HepG2 (cell line): ENCODE results near the gene NAT9. TPM values are rescaled to one million over a fixed set of nuclear protein-coding genes. Genes with fewer than 3 reads are reported as not detected.

Source experiments
- ATAC-seq: fragments of 200-7000 bp; cut with Tn5 transposase; 3 replicates; pipeline ENCODE4 v1.9.1; 2020; ENCODE audit warnings: mild to moderate bottlenecking, moderate library complexity
- BruUV-seq: library from RNA; stranded (reverse); fragments of 400-500 nt; replicated peaks from 2 replicates; lab custom pipeline; 2021; lab: Mats Ljungman, UMichigan
- CTCF ChIA-PET: fragments of 300-600 bp; formaldehyde crosslinking; extraction: SDS; loops from one replicate; lab custom pipeline; 2021; ENCODE audit warnings: low total read pairs, inconsistent platforms, low intra/inter-chr PET ratio; lab: Yijun Ruan, JAX
- POLR2A ChIA-PET: fragments of 350-600 bp; sonication (Branson Sonifier 250); formaldehyde crosslinking; loops from one replicate; lab custom pipeline; 2020; ENCODE audit warnings: antibody characterized with exemption, inconsistent platforms; lab: Yijun Ruan, JAX
- DNase-seq: peaks from one replicate; pipeline ENCODE4 v3.0.0-alpha.2; 2015; ENCODE audit warnings: low spot score
- FAIRE-seq: peaks from 3 replicates; lab custom pipeline; 2011; peaks lifted over from hg19 to GRCh38; lab: Jason Lieb, UNC
- H2AFZ ChIP-seq: one replicate; pipeline ENCODE4 v1.6.1; 2011; ENCODE audit warnings: low read length, inconsistent platforms
- H3K27ac ChIP-seq: fragments of 300-600 bp; 3 replicates; pipeline ENCODE4 v1.8.0; 2011; ENCODE audit warnings: mixed run types, mild to moderate bottlenecking, mixed read lengths, low read length, inconsistent platforms; ENCODE audit not compliant: insufficient read depth; ENCODE audit errors: extremely low read length
- H3K27me3 ChIP-seq, 2 experiments: fragments of 200-600 bp in 1 of 2; 2 replicates in 1 of 2; 3 replicates in 1 of 2; pipeline versions ENCODE4 v1.6.0 to v1.8.0; 2011; ENCODE audit warnings: low read length in 2 of 2, mild to moderate bottlenecking in 2 of 2, moderate library complexity in 2 of 2, inconsistent platforms in 1 of 2; ENCODE audit not compliant: insufficient read depth in 2 of 2, control insufficient read depth in 1 of 2
- H3K36me3 ChIP-seq, 2 experiments: fragments of 200-600 bp in 1 of 2; replicated peaks in 1 of 2; 2 replicates in 1 of 2; 3 replicates in 1 of 2; pipeline versions ENCODE4 v1.5.1 to v1.8.0; 2011; ENCODE audit warnings: low read length in 2 of 2, inconsistent platforms in 1 of 2; ENCODE audit not compliant: insufficient read depth in 2 of 2, control insufficient read depth in 1 of 2
- H3K4me1 ChIP-seq: 2 replicates; pipeline ENCODE4 v1.5.1; 2012; ENCODE audit warnings: low read length, inconsistent platforms; ENCODE audit not compliant: insufficient read depth
- H3K4me2 ChIP-seq: 2 replicates; pipeline ENCODE4 v1.6.0; 2011; ENCODE audit warnings: low read depth, low read length, inconsistent platforms
- H3K4me3 ChIP-seq, 3 experiments: fragments of 200-600 bp in 1 of 3; sonication (generic), shearing (Covaris generic) in 1 of 3; replicated peaks in 1 of 3; 2 replicates each; pipeline ENCODE4 v1.5.1; 2011 to 2016; ENCODE audit warnings: low read length in 3 of 3, inconsistent platforms in 2 of 3, low read depth in 2 of 3, mild to moderate bottlenecking in 2 of 3, control low read depth in 1 of 3, mixed read lengths in 1 of 3; ENCODE audit not compliant: insufficient read depth in 1 of 3
- H3K79me2 ChIP-seq: one replicate; pipeline ENCODE4 v1.6.1; 2011; ENCODE audit warnings: low read length, inconsistent platforms; ENCODE audit not compliant: insufficient read depth
- H3K9ac ChIP-seq: 2 replicates; pipeline ENCODE4 v1.6.0; 2011; ENCODE audit warnings: mild to moderate bottlenecking, low read depth, low read length, inconsistent platforms; ENCODE audit not compliant: insufficient read depth
- H3K9me3 ChIP-seq: 2 replicates; pipeline ENCODE4 v1.5.1; 2012; ENCODE audit warnings: mild to moderate bottlenecking, low read length
- H4K20me1 ChIP-seq: 2 replicates; pipeline ENCODE4 v1.6.0; 2011; ENCODE audit warnings: inconsistent platforms, mild to moderate bottlenecking, low read length, moderate library complexity; ENCODE audit not compliant: insufficient read depth
- CEBPB ChIP-seq: IDR thresholded peaks from 2 replicates; pipeline ENCODE4 v1.6.1; 2011; ENCODE audit warnings: low read depth, low read length, improper control_type of control experiment, borderline replicate concordance
- FOSL2 ChIP-seq: sonication (generic); formaldehyde crosslinking; IDR thresholded peaks from 2 replicates; pipeline ENCODE4 v1.4.0; 2020; ENCODE audit warnings: missing genetic modification reagents
- ONECUT2 ChIP-seq: sonication (generic); formaldehyde crosslinking; IDR thresholded peaks from 2 replicates; pipeline ENCODE4 v1.4.0; 2020; ENCODE audit warnings: missing genetic modification reagents
- ZNF235 ChIP-seq: sonication (generic); formaldehyde crosslinking; IDR thresholded peaks from 2 replicates; pipeline ENCODE4 v1.8.1; 2023; ENCODE audit warnings: mild to moderate bottlenecking, missing genetic modification reagents, borderline replicate concordance
- ZNF34 ChIP-seq: sonication (generic); formaldehyde crosslinking; IDR thresholded peaks from 2 replicates; pipeline ENCODE4 v1.4.0; 2020; ENCODE audit warnings: mild to moderate bottlenecking, missing genetic modification reagents, borderline replicate concordance
- ZNF605 ChIP-seq: sonication (generic); formaldehyde crosslinking; IDR thresholded peaks from 2 replicates; pipeline ENCODE4 v1.8.0; 2022; ENCODE audit warnings: mild to moderate bottlenecking, missing genetic modification reagents
- WGBS: methylation state at CpG from one replicate; pipeline ENCODE4 v1.1.6; 2017; ENCODE audit warnings: low lambda C conversion rate; 5-methylcytosine and 5-hydroxymethylcytosine counted together
- in situ Hi-C: cut with HindIII; loops from 2 replicates; pipeline ENCODE4 v1.10.0; 2017; ENCODE audit warnings: low pct_unique_long_range_greater_than_20kb; ENCODE audit not compliant: extremely low pct_ligation_motif_present
- intact Hi-C: fragments of 100-400 bp; cut with micrococcal nuclease; formaldehyde crosslinking; loops from one replicate; pipeline ENCODE4 v1.10.0; 2022; ENCODE audit not compliant: unreplicated experiment
- polyA plus RNA-seq, 8 experiments: library from polyadenylated mRNA; depleted of rRNA in 3 of 8; stranded (reverse) in 7 of 8; unstranded in 1 of 8; fragments of >200 nt; fragmentation: Illumina TruSeq in 4 of 8; extraction: Trizol in 4 of 8; gene quantifications; 2 replicates each; pipeline versions ENCODE4 v1.2.1 to v1.2.3, GENCODE V29; 2011 to 2016; ENCODE audit warnings: low read depth in 4 of 8, missing spikeins in 1 of 8, mixed read lengths in 1 of 8; ENCODE audit not compliant: insufficient read depth in 1 of 8
- total RNA-seq, 5 experiments: library from RNA; depleted of rRNA; stranded (reverse); fragments of >200 nt; fragmentation: Illumina TruSeq; extraction: Trizol; gene quantifications; 2 replicates each; pipeline ENCODE4 v1.2.3, GENCODE V29; 2016; ENCODE audit warnings: low read depth in 1 of 5

NAT9 gene
- total and polyA plus RNA-seq, 2 of the 13 experiments (the other 11 are each of a cell fraction or from before 2014, with no cell fraction given): 39.7 to 44.2 TPM

DNA sequence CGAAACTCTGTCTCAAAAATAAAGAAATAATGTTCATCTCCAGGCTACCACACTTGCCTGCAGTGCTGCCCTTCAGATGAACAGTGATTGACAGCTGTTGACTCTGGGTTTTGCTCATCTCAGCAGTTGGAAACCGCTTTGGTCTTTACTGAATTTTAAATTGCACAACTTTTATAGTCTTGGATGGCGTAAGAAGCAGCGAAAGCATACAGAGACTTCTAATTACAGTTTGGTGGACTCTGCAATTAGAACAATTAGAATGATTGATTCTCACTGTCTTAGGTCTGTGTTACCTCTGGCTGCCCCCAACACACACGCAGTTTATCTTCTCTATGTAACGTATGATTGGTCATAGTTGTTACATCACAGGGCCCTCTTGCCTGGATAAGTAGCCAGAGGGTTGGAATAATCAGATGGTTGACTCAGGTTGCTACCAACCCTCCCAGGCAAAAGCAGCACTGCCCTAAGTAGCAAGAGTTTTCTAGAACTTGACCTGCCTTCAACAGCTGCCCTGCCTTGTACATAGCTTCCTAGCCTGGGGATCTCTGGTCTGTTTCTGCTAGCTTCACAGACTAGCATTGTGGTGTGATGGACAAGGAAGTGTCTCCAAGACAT lies 1.9 kb upstream of the NAT9 start:
- no peak for FAIRE-seq
- ChIA-PET CTCF (interaction anchor here (12.2 kb wide), 1 partner anchor 30 kb away, joined by 219 read pairs; the partner anchor contains the start of gene NHERF1), POLR2A (interaction anchor here (1.0 to 29.3 kb wide), 2 partner anchors 23 to 42 kb away, joined by 4 to 1459 read pairs; partner anchors contain the start of gene NHERF1)
- intact Hi-C loops (no loop called here), in situ Hi-C loops (no loop called here)
- H3K27me3 ChIP-seq: no peaks in the 10 kb centered on the region; a peak in 1 of 5 replicates
- DNase-seq: no peak
- H3K9me3 ChIP-seq: no peaks in the 10 kb centered on the region
- peaks cover 39% of the 10 kb centered on the region for H3K4me1 ChIP-seq
- H3K36me3 ChIP-seq: peaks cover 5 to 6% of the 10 kb centered on the region in 2 experiments
- BruUV-seq: no TSS peak
- H4K20me1 ChIP-seq: no peaks in the 10 kb centered on the region
- H3K4me2 ChIP-seq: no peak overlapping the region
- H3K9ac ChIP-seq: no peak overlapping the region; the same call in 1 of the 2 replicates
- WGBS: 86% methylated on average over 6 of the region's 6 CpGs
- H2AFZ ChIP-seq: no peak overlapping the region
- H3K4me3 ChIP-seq: no peak overlapping the region
- H3K27ac ChIP-seq: no peak overlapping the region
- TF ChIP-seq CEBPB (peak; percentile 58; the same call in 1 of the 2 replicates), ZNF34 (CRISPR knock-in tag) (no peak)
- H3K79me2 ChIP-seq: peaks cover 27% of the 10 kb centered on the region
- ATAC-seq: no peak

DNA sequence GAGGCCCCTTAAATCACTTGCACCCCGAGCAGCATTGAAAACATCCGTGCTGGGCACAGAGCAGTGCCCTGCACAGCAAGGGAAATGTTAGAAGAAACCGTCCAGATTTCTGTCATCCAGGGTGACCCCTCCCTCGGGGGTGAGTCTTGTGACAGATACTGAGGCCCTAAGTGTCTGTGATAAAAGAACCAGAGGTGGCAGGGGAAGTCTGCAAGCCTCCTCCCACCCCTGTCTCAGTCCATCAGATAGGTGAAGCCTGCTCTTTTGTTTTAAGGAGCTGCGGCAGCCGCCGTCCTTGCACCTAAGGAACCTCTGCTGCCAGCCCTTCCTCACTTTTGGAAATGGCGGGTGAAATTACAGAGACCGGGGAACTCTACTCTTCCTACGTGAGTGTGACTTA lies 845 bp upstream of the NAT9 start:
- DNase-seq (no peak), ATAC-seq (no peak), FAIRE-seq (no peak)
- 48% methylated on average over 10 of the region's 10 CpGs for WGBS
- ChIA-PET POLR2A (interaction anchor here (0.6 to 29.3 kb wide), 8 partner anchors 10 to 347 kb away, joined by 3 to 1459 read pairs (median 3); partner anchors contain the start of genes FDXR, NHERF1 and RAB37), CTCF (interaction anchor here (12.2 kb wide), 1 partner anchor 29 kb away, joined by 219 read pairs; the partner anchor contains the start of gene NHERF1)
- in situ Hi-C loops (no loop called here), intact Hi-C loops (no loop called here)
- Histone ChIP-seq H3K4me1 (peaks cover 49% of the 10 kb centered on the region), H3K4me2 (peak overlapping the region; percentile 97), H3K27me3 (no peaks in the 10 kb centered on the region; a peak in 1 of 5 replicates), H4K20me1 (no peaks in the 10 kb centered on the region), H3K4me3 (peak overlapping the region; percentile 83 to 95 (median 94)), H3K27ac (peak overlapping the region; percentile 41), H3K9ac (peak overlapping the region; percentile 94), H3K36me3 (peaks cover 13 to 16% of the 10 kb centered on the region in 2 experiments), H3K9me3 (no peaks in the 10 kb centered on the region), H3K79me2 (peaks cover 27% of the 10 kb centered on the region), H2AFZ (no peak overlapping the region)
- TF ChIP-seq FOSL2 (CRISPR knock-in tag): no peak
- peak; percentile 8; the same call in 1 of the 2 replicates for TF ChIP-seq ZNF235 (CRISPR knock-in tag)
- TF ChIP-seq ZNF605: no peak
- no peak for TF ChIP-seq ONECUT2
- no TSS peak for BruUV-seq
